BJ (cell line): ENCODE measurements around the gene ODAD4. TPM values are rescaled to one million over a fixed set of nuclear protein-coding genes. Genes with fewer than 3 reads are reported as not detected.

Source experiments
- CTCF ChIA-PET: fragments of 350-600 bp; formaldehyde crosslinking; extraction: SDS; loops from one replicate; lab custom pipeline; 2021; ENCODE audit warnings: antibody characterized with exemption, inconsistent platforms; lab: Yijun Ruan, JAX
- POLR2A ChIA-PET: fragments of 300-600 bp; sonication (Branson Sonifier 250); formaldehyde crosslinking; extraction: SDS; loops from one replicate; lab custom pipeline; 2021; ENCODE audit warnings: antibody characterized with exemption; lab: Charles Lee
- DNase-seq: peaks from one replicate; pipeline ENCODE4 v3.0.0-alpha.2; 2011; ENCODE audit warnings: low read depth
- H3K27me3 ChIP-seq: 2 replicates; pipeline ENCODE4 v1.6.0; 2011; ENCODE audit warnings: low read length; ENCODE audit not compliant: control insufficient read depth, insufficient read depth
- H3K36me3 ChIP-seq: 2 replicates; pipeline ENCODE4 v1.5.1; 2011; ENCODE audit warnings: low read length; ENCODE audit not compliant: control insufficient read depth, insufficient read depth
- H3K4me3 ChIP-seq: 2 replicates; pipeline ENCODE4 v1.5.1; 2011; ENCODE audit warnings: low read depth, mild to moderate bottlenecking, control low read depth, low read length
- polyA plus RNA-seq: library from polyadenylated mRNA; depleted of rRNA; stranded (reverse); fragments of >200 nt; gene quantifications from 2 replicates; pipeline ENCODE4 v1.2.3, GENCODE V29; 2011
- TF ChIP-seq, protein P1 (sequence below): IDR thresholded peaks from 2 replicates; pipeline ENCODE4 v1.5.1; 2011; ENCODE audit warnings: low read depth, mild to moderate bottlenecking, control low read depth, inconsistent platforms, low read length, moderate library complexity; ENCODE audit not compliant: insufficient read depth

The ODAD4 gene
- polyA plus RNA-seq, 1 experiment: 0.92 TPM

DNA sequence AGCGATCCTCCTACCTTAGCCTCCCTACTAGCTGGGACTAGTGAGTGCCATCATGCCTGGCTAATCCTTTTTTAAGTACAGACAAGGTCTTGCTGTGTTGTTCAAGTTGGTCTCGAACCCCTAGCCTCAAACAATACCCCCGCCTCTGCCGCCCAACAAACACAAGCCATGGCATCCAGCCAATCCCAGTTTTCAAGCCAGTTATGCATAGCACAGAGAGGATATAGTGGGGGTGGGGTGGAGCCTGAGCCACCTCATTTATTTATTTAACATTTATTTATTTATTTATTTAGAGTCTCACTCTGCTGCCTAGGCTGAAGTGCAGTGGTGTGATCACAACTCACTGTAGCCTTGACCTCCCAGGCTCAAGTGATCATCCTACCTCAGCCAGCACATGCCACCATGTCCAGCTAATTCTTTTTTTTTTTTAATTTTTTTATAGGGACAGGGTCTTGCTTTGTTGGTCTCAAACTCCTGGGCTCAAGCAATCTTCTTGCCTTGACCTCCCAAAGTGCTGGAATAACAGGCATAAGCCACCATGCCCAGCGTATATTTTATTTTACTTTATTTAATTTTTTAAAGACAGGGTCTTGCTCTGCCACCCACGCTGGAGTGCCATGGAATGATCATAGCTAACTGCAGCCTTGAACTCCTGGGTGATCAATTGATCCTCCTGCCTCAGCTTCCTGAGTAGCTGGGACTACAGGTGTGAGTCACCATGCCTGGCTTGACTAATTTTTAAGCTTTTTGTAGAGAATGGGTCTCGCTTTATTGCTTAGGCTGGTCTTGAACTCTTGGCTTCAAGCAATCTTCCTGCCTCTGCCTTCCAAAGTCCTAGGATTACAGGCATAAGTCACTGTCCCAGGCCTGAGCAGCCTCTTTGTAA, 39.0 kb upstream of the ODAD4 start:
- DNase-seq: no peak
- H3K36me3 ChIP-seq: peaks cover 40% of the 10 kb centered on the region
- no peaks in the 10 kb centered on the region for H3K27me3 ChIP-seq
- ChIA-PET POLR2A (no interaction called here), CTCF (interaction anchor here (1.1 kb wide), 1 partner anchor 9 kb away, joined by 3 read pairs; no protein-coding TSS in a partner anchor)
- no peak overlapping the region for H3K4me3 ChIP-seq
- TF ChIP-seq, protein P1, sequence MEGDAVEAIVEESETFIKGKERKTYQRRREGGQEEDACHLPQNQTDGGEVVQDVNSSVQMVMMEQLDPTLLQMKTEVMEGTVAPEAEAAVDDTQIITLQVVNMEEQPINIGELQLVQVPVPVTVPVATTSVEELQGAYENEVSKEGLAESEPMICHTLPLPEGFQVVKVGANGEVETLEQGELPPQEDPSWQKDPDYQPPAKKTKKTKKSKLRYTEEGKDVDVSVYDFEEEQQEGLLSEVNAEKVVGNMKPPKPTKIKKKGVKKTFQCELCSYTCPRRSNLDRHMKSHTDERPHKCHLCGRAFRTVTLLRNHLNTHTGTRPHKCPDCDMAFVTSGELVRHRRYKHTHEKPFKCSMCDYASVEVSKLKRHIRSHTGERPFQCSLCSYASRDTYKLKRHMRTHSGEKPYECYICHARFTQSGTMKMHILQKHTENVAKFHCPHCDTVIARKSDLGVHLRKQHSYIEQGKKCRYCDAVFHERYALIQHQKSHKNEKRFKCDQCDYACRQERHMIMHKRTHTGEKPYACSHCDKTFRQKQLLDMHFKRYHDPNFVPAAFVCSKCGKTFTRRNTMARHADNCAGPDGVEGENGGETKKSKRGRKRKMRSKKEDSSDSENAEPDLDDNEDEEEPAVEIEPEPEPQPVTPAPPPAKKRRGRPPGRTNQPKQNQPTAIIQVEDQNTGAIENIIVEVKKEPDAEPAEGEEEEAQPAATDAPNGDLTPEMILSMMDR: no peak

DNA sequence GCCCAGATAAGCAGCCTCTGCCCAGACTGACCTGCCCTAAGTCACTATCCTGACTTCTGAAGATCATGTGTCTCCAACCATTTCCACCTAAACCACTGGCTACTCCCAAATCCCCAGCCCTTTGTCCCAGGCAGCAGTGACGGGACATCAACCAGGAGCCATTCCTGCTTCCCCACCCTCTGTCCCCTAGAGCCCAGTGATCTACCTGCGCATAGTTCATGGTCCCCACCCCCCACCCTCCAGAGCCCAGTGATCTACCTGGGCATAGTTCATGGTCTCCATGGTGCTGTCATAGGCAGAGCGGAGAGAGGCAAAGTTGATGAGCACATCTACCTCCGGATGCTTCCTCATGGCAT, 38.4 kb upstream of the ODAD4 start:
- ChIA-PET CTCF (no interaction called here), POLR2A (no interaction called here)
- Histone ChIP-seq H3K27me3 (no peaks in the 10 kb centered on the region), H3K36me3 (peaks cover 42% of the 10 kb centered on the region), H3K4me3 (no peak overlapping the region)
- no peak for DNase-seq
- TF ChIP-seq, protein P1: no peak

DNA sequence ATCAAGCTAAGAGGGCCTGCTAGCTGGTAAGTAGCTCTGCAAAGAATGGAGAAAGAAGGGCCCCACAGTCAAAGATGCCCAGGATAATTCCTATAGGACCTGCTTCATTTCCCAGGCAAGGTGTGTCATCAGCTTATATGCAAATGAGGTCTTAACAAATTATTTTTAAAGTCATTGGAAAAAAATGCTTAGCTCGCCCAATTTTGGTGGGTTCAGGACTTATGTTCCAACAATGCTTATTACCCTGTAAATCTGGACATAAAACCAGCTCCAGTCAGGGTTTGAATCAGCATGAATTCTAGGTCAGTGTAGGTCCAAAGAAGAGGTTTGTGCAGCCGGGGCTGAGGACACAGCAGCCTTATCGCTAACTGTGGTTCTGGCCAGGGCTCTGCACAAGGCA, 37.0 kb upstream of the ODAD4 start:
- ChIA-PET CTCF (interaction anchor here (0.7 to 1.1 kb wide), 2 partner anchors 19 to 66 kb away, joined by 3 to 4 read pairs; no protein-coding TSS in a partner anchor), POLR2A (no interaction called here)
- H3K36me3 ChIP-seq: peaks cover 46% of the 10 kb centered on the region
- TF ChIP-seq, protein P1: no peak
- no peaks in the 10 kb centered on the region for H3K27me3 ChIP-seq
- no peak for DNase-seq
- no peak overlapping the region for H3K4me3 ChIP-seq

DNA sequence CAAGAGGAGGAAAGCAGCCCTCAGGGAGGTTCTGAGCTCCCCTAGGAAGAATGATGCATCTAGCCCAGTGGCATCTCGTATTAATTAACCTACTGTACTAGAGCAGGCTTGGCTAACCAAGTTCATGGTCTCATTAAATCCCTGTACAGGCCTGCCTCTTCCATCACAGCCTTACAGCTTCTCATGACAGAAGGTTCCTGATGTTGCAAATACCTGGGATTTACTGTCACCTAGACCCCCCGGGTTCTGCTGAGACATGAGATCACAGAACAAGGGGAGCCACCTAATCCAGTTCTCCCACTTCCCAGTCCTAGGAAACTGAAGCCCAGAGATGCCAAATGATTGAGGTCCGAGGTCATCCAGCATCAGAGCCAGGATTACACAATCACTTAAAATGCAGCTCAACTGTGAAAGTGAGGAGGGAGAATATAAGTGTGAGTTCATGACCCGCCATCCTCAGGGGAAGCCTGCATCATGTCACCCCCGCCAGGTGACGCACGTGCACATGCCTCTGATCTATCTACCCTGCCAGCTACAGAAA, 35.6 kb upstream of the ODAD4 start:
- Histone ChIP-seq H3K36me3 (peaks cover 46% of the 10 kb centered on the region), H3K4me3 (no peak overlapping the region), H3K27me3 (no peaks in the 10 kb centered on the region)
- TF ChIP-seq, protein P1: no peak
- POLR2A ChIA-PET: interaction anchor here (0.6 to 0.9 kb wide), 2 partner anchors 30 to 86 kb away, joined by 3 to 5 read pairs; partner anchors contain the start of gene KLHL11
- DNase-seq: peak; percentile 82
- CTCF ChIA-PET: interaction anchor here (0.6 to 2.2 kb wide), 4 partner anchors 11 to 205 kb away, joined by 3 to 12 read pairs (median 4); no protein-coding TSS in a partner anchor

DNA sequence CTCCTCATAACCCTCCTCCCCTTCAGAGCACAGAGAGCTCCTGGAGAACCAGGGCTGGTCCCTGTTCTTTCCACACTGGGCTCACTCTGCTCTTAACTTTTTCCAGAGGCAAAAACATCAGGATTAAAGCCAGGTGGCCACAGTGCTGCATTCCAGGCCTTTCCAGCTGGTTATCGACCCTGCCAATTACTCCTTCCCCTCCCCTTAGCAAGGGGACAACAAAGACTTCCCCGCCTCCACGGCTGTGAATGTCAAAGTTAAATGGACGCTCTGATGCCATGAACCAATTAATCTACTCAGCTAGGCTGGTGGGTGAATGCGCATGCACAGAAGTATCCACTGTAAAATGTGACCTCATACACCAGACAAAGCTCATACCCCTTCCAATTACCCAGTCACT, 34.8 kb upstream of the ODAD4 start:
- Histone ChIP-seq H3K4me3 (no peak overlapping the region), H3K36me3 (peaks cover 47% of the 10 kb centered on the region), H3K27me3 (no peaks in the 10 kb centered on the region)
- ChIA-PET CTCF (interaction anchor here (0.8 to 2.2 kb wide), 4 partner anchors 8 to 67 kb away, joined by 3 to 12 read pairs (median 4); partner anchors contain the start of gene ACLY), POLR2A (interaction anchor here (0.5 to 0.9 kb wide), 2 partner anchors 22 to 30 kb away, joined by 3 to 4 read pairs; partner anchors contain the start of gene KLHL11)
- TF ChIP-seq, protein P1: no peak
- no peak for DNase-seq
